AG04450 (cell line): ENCODE results near the gene TRAF3. TPM values are rescaled to one million over a fixed set of nuclear protein-coding genes. Genes with fewer than 3 reads are reported as not detected.

ENCODE experiments used
- CTCF ChIA-PET: fragments of 300-600, 350-600 bp; formaldehyde crosslinking; extraction: SDS; loops from one replicate; lab custom pipeline; 2022; ENCODE audit warnings: antibody characterized with exemption, inconsistent platforms; lab: Charles Lee
- POLR2A ChIA-PET: fragments of 350-600 bp; formaldehyde crosslinking; extraction: SDS; loops from one replicate; lab custom pipeline; 2021; ENCODE audit warnings: antibody characterized with exemption, inconsistent platforms; lab: Yijun Ruan, JAX
- DNase-seq: peaks from one replicate; pipeline ENCODE4 v3.0.0-alpha.2; 2011; ENCODE audit warnings: low read depth, low spot score
- H3K27ac ChIP-seq: one replicate; pipeline ENCODE4 v1.5.1; 2012; ENCODE audit warnings: low read depth, low read length, control low read depth
- H3K27me3 ChIP-seq: one replicate; pipeline ENCODE4 v1.6.0; 2012; ENCODE audit warnings: low read length; ENCODE audit not compliant: control insufficient read depth, insufficient read depth
- H3K4me3 ChIP-seq: 2 replicates; pipeline ENCODE4 v1.5.1; 2011; ENCODE audit warnings: mild to moderate bottlenecking, low read depth, low read length, control low read depth
- H3K9me3 ChIP-seq: 2 replicates; pipeline ENCODE4 v1.5.1; 2012; ENCODE audit warnings: low read length; ENCODE audit not compliant: control insufficient read depth, insufficient read depth
- CTCF ChIP-seq: IDR thresholded peaks from 2 replicates; pipeline ENCODE4 v1.5.1; 2011; ENCODE audit warnings: low read depth, low read length, control low read depth, inconsistent platforms
- polyA plus RNA-seq: library from polyadenylated mRNA; depleted of rRNA; stranded (reverse); fragments of >200 nt; gene quantifications from 2 replicates; pipeline ENCODE4 v1.2.3, GENCODE V29; 2011

TRAF3 gene
- polyA plus RNA-seq, 1 experiment, result 24.9 TPM

- H3K9me3 ChIP-seq, result no peaks in the 10 kb centered on the region; the same call in 1 of the 2 replicates
- no peaks in the 10 kb centered on the region for H3K27me3 ChIP-seq
- TF ChIP-seq CTCF, result no peak
- CTCF ChIA-PET, result no interaction called here
- H3K27ac ChIP-seq, result no peak overlapping the region
- H3K4me3 ChIP-seq, result no peak overlapping the region
- no peak for DNase-seq
- POLR2A ChIA-PET, result interaction anchor here (0.7 kb wide), 1 partner anchor 16 kb away, joined by 5 read pairs; no protein-coding TSS in a partner anchor
These were observed 137.4 kb downstream of the TRAF3 start for GRCh38 chr14:102914474-102915291.

- H3K9me3 ChIP-seq, result no peaks in the 10 kb centered on the region; the same call in 1 of the 2 replicates
- ChIA-PET POLR2A (no interaction called here), CTCF (no interaction called here)
- H3K27me3 ChIP-seq, result peaks cover 2% of the 10 kb centered on the region
- DNase-seq, result no peak
- TF ChIP-seq CTCF, result no peak
- H3K27ac ChIP-seq, result no peak overlapping the region
- H3K4me3 ChIP-seq, result no peak overlapping the region
These were observed 138.3 kb downstream of the TRAF3 start for GRCh38 chr14:102915292-102916110.

- no peak for DNase-seq
- H3K4me3 ChIP-seq, result no peak overlapping the region
- ChIA-PET POLR2A (no interaction called here), CTCF (interaction anchor here (2.7 kb wide), 1 partner anchor 222 kb away, joined by 25 read pairs; no protein-coding TSS in a partner anchor)
- no peak overlapping the region for H3K27ac ChIP-seq
- TF ChIP-seq CTCF, result no peak
- no peaks in the 10 kb centered on the region; the same call in 1 of the 2 replicates for H3K9me3 ChIP-seq
- H3K27me3 ChIP-seq, result peaks cover 2% of the 10 kb centered on the region
These were observed 139.3 kb downstream of the TRAF3 start for GRCh38 chr14:102916347-102917055.

- Histone ChIP-seq H3K27me3 (peaks cover 5% of the 10 kb centered on the region), H3K27ac (no peak overlapping the region), H3K4me3 (no peak overlapping the region), H3K9me3 (no peaks in the 10 kb centered on the region; the same call in 1 of the 2 replicates)
- ChIA-PET CTCF (interaction anchor here (1.4 to 2.7 kb wide), 2 partner anchors 142 to 223 kb away, joined by 6 to 25 read pairs; no protein-coding TSS in a partner anchor), POLR2A (no interaction called here)
- DNase-seq, result no peak
- TF ChIP-seq CTCF, result no peak
These were observed 139.8 kb downstream of the TRAF3 start for GRCh38 chr14:102917056-102917385.
